Caki2 (cell line): ENCODE data around the gene GASK1A. TPM values are rescaled to one million over a fixed set of nuclear protein-coding genes. Genes with fewer than 3 reads are reported as not detected.

Source experiments
- DNase-seq: peaks from one replicate; pipeline ENCODE4 v3.0.0-alpha.2; 2015; ENCODE audit warnings: low read depth
- in situ Hi-C: cut with HindIII; loops from 2 replicates; pipeline ENCODE4 v1.10.0; 2016; ENCODE audit warnings: low sequenced_read_pairs, low pct_unique_long_range_greater_than_20kb, mixed read lengths
- total RNA-seq: library from RNA; depleted of rRNA; stranded (reverse); fragments of >200 nt; shearing (Covaris generic); gene quantifications from 2 replicates; pipeline ENCODE4 v1.2.3, GENCODE V29; 2014; ENCODE audit warnings: low replicate concordance

Gene GASK1A
- total RNA-seq, 1 experiment from 2014 or later = 0.24 TPM

DNA sequence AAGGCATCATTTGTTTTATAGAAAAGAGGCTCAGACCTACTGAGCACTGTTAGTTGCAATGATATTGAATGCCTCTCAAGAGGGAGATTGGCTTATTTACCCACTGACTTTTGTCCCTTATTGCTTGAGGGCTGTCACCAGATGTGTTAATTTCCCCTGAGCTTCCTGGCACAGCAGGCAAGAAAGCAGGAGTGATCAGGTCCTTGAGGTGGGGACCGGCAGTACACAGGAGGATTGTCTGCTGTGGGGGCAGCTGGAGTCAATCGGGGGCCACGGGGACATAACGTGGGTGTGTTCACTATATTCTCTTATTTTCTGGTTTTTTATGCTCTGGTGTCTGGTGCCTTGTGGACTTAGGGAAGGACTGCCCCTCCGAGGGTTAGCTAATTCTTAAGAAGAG is 44.6 kb downstream of the GASK1A start:
- in situ Hi-C loops = no loop called here
- DNase-seq = no peak

DNA sequence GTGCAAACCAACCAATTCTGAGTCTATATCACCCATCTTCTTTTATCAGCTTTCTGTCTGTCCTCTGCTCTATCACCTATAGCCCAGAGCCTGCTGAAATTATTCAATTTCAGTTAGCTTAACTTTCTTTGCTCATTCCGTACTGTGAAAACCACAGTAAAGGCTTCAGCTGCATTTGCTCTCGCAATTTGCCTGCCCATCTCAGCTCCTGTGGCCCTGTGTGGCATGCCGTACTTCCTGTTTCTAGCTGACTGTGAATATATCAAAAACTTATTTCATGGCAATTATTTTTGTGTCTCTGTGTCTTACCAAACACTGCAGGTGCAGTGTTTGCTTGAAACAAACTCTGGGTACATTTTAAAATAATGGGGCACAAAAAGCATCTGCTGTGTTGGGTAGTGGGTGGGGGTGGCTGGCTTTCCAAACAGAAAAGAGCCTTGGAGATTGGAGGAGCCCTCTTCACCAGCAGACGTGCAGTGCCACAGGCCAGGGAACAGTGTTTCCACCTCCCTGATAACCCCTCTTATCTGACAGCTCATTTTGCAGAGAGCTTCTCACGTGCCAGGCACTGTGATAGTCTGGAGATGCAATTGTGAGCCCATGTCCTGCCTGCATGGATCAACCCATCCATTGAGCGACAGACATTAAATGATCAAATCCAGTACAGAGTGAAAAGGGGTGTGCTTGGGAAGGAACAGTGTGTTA is 45.2 kb downstream of the GASK1A start:
- DNase-seq = no peak
- in situ Hi-C loops = no loop called here

DNA sequence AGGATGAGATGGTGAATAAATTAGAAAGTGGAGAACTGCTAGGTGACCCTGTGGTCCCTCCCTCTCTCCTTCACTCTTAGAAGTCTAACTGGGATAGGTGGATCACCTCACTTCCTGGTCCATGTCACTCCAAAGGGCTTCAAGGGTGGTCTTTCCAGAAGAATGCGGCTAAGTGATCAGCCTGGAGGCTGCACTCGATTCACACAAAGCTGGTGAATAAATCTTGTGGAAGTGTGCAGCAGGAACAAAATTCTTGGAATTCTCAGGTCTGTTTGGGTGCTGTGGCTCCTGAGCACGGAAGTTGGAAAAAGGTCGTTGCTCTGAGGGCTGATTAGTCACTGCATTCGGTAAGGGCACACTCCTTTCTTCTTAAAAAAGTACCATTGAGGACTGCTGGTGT is 46.3 kb downstream of the GASK1A start:
- in situ Hi-C loops = no loop called here
- DNase-seq = no peak

DNA sequence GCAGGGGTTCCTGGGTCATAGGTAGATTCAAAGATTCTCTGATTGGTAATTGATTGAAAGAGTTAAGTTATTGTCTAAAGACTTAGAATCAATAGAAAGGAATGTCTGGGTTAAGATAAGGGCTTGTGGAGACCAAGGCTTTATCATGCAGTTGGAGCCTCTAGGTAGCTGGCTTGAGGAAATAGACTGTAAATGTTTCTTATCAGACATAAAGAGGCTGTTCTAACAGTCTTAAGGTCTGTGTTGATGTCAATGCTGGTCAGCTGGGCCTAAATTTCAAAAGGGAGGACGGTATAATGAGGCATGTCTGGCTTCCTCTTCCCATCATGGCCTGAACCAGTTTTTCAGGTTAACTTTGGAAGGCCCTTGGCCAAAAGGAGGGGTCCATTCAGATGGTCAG is 48.9 kb downstream of the GASK1A start:
- DNase-seq = no peak
- in situ Hi-C loops = no loop called here

DNA sequence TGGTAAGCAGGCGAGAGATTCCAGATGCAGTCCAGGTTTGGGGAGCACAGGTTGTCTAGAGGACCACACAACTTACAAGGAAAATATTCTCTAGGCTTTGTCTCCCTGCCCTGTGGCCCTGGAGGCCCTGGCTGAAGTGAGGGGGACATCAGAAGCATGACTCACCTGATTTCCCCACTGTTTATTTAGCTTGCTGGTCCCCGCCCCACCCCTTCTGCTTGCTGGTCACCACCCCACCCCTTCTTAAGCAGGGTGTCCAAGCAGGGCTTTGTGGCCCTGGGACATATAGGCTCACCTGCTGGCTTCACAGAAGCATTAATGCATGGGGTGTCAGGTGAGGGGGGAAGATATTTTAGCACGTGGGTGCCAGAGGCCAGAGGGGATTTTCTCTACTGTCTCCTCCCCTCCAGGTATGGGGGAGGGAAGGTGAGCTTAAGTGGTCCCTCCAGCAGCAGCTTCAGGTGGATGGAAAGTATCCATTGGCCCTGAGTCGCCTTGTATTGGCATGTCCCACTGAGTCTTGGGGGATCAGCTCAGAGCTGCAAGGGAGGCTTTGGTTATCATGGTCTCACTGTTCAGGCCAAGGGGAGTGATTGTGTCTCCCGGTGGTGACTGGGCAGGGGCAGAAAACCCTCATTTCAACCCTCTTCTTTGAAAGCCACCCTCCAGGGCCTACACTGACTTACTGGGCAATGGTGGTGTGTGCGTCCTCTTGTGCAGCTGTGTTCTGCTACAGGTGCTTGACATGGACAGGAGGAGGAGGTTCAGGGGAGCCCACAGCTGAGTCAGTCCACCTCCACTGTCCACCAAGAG is 49.8 kb downstream of the GASK1A start:
- DNase-seq = no peak
- in situ Hi-C loops = no loop called here

DNA sequence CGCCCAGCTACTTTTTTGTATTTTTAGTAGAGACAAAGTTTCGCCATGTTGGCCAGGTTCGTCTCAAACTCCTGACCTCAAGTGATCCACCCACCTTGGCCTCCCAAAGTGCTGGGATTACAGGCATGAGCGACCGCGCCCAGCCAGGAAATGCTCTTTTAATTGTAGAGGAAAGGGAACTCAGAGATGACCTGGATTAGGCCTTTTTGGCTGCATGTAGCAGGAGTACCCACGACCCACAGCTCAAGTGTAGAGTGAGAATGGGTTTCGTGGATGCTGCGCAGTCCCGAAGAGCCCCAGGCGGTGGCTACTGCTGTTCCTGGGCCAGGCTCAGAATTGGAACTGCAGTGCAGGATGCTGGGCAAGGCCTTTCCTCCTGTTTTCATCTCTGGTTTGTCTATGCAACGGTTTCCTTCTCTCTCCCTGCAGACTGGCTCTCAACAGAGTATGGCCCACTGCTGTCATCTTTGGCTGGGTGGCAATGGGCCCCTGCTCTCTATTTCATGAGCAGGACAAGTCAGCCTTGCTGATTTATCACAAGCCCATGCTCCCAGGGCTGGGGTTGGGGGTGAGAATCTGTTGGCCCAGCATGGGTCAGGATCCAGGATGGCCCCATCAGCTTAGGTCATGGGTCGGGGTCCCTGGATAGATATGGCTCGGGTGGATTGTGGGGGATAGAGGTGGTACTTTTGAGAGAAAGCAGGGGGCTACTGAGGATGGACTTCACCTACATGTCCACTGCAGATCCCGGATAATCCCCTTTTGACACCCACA is 51.2 kb downstream of the GASK1A start:
- no peak for DNase-seq
- in situ Hi-C loops = no loop called here

DNA sequence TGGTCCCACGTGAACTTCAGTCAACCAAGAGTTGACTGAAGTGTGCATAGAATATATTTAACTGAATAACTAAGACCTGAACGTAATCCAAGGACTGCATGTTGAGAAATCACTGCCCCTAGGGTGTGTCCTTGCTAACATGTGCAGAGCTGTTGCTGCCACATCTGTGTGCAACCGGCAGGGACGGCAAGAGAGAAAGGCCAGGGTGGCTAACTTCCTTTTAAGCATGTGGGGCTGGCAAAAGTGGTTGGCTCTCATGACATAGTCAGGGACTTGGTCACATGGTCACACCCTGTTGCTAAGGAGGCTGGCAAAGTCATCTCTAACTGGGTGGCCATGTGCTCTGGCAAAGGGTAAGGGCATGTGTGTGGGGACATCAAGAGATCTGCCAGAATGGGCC is 52.4 kb downstream of the GASK1A start:
- in situ Hi-C loops = no loop called here
- no peak for DNase-seq

DNA sequence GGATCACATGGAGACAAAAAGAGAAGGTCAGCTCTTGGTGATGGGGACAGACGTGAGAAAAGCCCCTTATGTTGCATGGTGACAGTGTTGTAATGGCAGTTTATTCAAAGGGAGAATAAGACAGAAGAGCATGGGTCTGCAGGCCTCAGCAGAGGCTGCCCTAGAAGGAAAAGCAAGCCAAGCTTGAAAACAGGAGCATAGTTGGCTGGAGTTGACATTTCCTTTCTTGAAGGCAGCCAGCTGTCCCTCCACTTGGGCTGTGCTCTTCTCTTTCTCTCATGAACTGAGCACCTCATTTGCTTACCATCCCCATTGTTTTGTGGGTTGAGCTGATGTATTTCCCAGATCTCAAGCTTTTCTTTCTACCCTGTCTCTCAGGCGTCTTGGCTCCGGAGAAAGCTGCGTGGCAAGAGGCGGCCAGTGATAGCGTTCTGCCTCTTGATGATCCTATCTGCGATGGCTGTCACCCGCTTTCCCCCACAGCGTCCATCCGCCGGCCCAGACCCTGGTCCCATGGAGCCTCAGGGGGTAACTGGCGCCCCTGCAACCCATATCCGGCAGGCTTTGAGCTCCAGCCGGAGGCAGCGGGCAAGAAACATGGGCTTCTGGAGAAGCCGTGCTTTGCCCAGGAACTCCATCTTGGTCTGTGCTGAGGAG is 52.9 kb downstream of the GASK1A start:
- DNase-seq = no peak
- in situ Hi-C loops = no loop called here

DNA sequence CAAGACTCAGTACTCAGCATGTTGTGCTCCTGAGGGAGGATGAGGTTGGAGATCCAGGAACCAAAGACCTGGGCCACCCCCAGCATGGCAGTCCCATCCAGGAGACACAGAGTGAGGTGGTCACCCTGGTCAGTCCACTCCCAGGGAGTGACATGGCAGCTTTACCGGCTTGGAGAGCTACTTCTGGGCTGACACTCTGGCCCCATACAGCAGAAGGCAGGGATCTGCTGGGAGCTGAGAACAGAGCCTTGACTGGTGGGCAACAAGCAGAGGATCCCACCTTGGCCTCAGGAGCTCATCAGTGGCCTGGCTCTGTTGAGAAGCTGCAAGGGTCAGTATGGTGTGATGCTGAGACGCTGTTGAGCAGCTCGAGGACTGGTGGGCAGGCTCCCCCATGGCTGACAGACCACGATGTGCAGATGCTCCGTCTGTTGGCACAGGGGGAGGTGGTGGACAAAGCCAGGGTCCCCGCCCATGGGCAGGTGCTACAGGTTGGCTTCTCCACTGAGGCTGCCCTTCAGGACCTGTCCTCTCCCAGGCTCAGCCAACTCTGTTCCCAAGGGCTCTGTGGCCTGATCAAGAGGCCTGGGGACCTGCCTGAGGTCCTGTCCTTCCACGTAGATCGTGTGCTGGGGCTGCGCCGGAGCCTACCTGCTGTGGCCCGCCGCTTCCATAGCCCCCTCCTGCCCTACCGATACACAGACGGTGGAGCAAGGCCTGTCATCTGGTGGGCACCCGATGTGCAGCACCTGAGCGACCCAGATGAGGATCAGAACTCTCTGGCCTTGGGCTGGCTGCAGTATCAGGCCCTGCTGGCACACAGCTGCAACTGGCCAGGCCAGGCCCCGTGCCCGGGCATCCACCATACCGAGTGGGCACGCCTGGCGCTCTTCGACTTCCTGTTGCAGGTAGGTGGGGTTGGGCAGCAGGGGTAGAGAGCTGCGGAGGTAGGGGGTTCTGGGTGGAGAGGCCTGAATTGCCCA is 53.8 kb downstream of the GASK1A start:
- in situ Hi-C loops = no loop called here
- DNase-seq = no peak

DNA sequence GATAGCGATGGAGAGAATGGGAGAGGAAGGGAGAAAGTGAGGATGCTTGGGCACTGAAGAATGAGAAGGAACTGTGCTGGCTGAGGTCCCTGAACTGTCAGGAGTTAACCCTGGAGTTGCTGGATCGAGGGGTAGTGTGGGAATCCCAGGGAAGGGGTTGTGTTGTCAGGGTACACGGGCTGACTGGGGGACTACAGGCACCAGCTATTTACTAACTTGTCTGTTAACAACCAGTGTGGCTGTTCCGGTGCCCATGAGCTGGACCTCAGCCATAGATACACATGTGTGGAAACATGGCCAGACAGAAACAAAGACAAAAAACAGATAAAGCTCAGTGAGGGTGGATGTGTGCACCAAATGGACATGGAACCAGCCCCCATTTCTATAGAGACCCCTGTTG is 55.1 kb downstream of the GASK1A start:
- DNase-seq = no peak
- in situ Hi-C loops = no loop called here

DNA sequence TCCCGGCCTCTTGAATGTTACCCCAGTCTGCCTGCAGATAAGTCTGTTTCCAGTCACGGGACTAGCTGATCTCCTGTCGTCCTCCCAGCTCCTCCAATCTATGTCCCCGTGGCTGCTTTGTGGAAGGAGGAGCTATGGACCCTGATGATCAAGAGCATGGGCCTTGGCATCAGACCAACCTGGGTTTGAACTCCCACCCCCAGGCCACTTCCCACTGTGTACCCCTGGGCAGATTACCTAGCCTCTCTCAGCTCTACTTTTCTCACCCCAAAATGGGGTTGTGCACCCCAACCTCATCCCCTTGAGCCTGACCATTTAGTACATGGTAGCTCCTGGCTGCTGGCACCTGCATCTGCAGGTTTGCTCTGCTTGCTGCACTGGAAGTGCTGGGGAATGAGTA is 55.8 kb downstream of the GASK1A start:
- DNase-seq = no peak
- in situ Hi-C loops = no loop called here

DNA sequence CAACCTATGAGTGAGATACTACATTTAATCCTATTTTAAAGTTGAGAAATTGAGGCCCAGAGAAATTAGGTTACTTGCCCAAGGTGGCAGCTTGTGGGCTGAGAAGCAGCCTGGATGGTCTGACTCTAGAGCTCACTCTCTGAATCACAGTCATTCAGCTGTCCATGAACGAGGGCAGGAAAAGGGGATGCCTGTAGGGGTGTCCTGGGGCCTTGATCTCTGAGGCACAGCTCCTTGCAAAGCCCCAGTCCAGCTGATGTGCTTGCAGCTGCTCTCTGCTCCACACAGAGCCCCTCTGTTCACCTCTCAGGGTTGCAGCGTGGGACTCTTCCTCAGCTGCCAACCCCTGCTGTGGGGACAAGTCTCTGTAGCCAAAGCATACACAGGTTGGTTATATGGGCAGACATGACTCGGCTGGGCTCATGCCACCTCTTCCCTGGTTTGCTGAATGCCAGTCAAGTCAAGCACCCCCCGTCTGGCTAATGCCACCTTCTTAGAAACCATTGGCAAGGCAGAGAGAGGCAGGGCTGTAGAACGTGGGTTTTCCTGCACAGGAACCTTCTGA is 56.8 kb downstream of the GASK1A start:
- in situ Hi-C loops = no loop called here

DNA sequence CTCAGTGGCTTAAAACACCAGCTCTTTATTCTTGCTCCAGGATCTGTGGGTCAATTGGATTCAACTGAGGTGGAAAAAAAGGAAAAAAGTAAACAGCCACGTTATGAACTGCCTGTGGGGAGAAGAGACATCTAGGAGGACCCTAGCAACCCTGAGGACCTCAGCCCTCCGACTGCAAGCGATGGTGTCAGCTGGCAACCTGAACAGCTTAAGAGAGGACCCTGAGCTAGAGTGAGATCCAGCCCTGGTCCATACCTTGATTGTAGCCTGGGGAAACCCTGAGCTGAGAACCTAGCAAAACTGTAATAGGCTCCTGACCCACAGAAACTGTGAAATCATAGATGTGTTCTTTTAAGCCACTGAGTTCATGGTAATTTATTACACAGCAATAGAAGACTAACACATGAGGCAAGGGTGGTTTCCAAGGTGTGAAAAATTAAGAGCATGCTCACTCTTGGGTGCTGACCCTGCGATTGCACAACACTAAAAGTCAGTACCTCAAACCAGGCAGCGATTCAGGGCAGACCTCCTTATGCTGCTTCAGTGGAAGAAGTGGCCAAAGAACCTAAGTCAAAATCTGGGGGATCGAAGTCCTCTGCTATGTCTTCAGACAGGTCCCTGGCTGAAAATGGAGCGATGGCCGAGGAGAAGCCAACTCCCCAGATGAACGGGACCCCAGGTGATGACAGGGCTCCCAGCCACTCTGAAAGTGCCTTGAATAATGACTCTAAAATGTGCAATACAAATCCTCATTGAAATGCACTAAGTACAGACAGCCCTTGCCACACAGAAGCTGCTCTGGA is 57.7 kb downstream of the GASK1A start:
- DNase-seq = no peak
- in situ Hi-C loops = no loop called here

More for the DNA sequence above, 56.8 kb downstream of the GASK1A start:
- DNase-seq = no peak

DNA sequence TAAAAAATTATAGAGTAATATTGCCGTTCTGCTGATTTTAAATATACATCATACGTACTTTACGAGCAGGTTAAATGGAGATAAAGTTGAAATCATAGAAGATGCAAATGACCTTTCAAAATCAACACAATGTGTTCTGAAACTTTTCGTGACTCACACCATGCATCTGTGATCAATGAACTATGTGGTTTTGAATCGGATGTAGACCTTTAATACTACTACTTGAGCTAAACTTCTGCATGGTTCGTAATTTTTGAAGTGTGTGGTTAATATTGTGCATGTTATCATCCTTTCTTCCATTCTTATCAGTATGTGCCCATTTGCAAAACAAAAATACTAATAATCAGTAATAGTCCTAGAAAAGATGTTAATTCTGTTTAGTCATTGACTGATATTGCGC is 58.9 kb downstream of the GASK1A start:
- no peak for DNase-seq
- in situ Hi-C loops = no loop called here

DNA sequence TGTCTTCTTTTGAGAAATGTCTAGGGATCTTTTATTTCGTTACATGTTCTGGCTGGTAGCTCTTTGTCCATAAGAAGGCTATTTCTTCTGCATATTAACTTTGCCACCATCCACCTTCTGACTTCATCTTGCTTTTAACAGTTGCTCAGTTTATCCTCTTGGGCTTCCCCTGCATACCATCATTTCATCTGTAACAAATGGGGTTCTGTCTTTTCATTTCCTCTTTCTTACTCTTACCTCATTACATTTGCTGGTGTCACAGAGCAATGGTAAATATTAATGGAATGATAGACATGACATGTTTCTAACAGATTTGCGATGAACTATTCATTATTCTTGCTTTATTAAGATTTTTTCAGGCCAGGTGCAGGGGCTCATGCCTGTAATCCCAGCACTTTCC is 62.4 kb downstream of the GASK1A start:
- DNase-seq = no peak
- in situ Hi-C loops = no loop called here

DNA sequence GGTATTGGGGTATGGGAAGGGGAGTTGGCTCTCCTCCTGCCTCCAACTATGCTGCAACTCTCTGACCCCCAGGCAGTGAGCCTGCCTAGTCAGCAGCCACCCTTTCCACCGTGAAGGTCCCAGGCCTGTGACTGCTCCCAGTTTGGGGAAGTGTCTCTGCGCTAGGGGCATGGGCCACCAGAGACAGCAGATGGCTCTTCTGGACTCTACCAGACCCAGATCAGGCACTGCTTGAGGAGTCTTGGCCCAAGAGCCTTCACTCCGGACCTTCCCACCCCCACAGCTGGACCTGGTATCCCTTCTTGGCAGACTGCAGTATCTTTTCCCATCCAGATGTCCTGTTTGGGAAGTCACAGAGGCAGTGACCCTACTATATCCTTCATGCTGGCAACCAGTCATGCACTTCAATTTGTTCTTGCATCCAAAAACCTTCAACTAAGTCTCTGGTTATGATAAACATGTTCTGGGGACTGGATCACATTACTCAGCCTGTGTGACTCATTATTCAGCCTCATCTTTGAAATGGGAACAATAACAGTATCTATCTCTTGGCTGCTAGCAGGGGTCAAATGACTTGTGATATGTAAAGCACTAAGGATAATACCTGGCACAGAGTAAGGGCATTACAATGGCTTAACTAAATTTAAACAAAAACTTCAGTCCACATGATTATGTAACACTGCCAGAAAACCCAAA is 64.1 kb downstream of the GASK1A start:
- DNase-seq = no peak
- in situ Hi-C loops = no loop called here
